Testis (tissue), 3 donors: Measurements from ENCODE around the gene CYS1. TPM values are rescaled to one million over a fixed set of nuclear protein-coding genes. Genes with fewer than 3 reads are reported as not detected.

Source experiments
- DNase-seq: peaks from one replicate; pipeline ENCODE4 v3.0.0-alpha.2; 2019
- H3K27ac ChIP-seq, 2 donors: fragments of 200-600 bp; sonication (generic); one replicate each; pipeline ENCODE4 v1.5.1; 2019
- H3K27me3 ChIP-seq: fragments of 200-600 bp; sonication (generic); one replicate; pipeline ENCODE4 v1.5.1; 2019
- H3K36me3 ChIP-seq: fragments of 200-600 bp; sonication (generic); one replicate; pipeline ENCODE4 v1.5.1; 2017; ENCODE audit warnings: low read depth; ENCODE audit errors: missing control alignments
- H3K4me1 ChIP-seq: fragments of 200-600 bp; sonication (generic); one replicate; pipeline ENCODE4 v1.5.1; 2019
- H3K4me3 ChIP-seq, 2 donors: fragments of 200-600 bp; sonication (generic); one replicate each; pipeline ENCODE4 v1.5.1; 2017 to 2019
- H3K9me3 ChIP-seq: fragments of 200-600 bp; sonication (generic); one replicate; pipeline ENCODE4 v1.5.1; 2017
- POLR2A ChIP-seq: fragments of 450-650 bp; IDR thresholded peaks from one replicate; pipeline ENCODE4 v1.6.1; 2017; ENCODE audit warnings: antibody characterized with exemption, mild to moderate bottlenecking, moderate library complexity
- WGBS, 2 donors: methylation state at CpG; one replicate each; pipeline ENCODE4 v1.1.5; 2018; 5-methylcytosine and 5-hydroxymethylcytosine counted together
- intact Hi-C: fragments of 100-400 bp; cut with DNase I; formaldehyde crosslinking; loops from one replicate; pipeline ENCODE4 v1.15.1; 2023; ENCODE audit warnings: low total_unique reads
- polyA plus RNA-seq: library from polyadenylated mRNA; stranded (reverse); fragments of 350-450 nt; fragmentation: Illumina TruSeq; extraction: RNeasy Lipid Tissue Mini Kit (QIAGEN cat#74804); gene quantifications from one replicate; pipeline ENCODE4 v1.2.3, GENCODE V29; 2014; ENCODE audit warnings: low read depth, low replicate concordance; ENCODE audit not compliant: insufficient read depth
- total RNA-seq, 2 donors: library from RNA; depleted of rRNA; stranded (reverse); fragments of >200 nt; gene quantifications; one replicate each; pipeline ENCODE4 v1.2.3, GENCODE V29; 2016
- TF ChIP-seq, protein P1 (sequence below), 3 experiments: fragments of 450-650 bp in 2 of 3; fragments of 200-600 bp in 1 of 3; sonication (generic) in 1 of 3; IDR thresholded peaks; one replicate each; pipeline ENCODE4 v1.5.1; 2016 to 2019; ENCODE audit warnings: antibody characterized with exemption in 3 of 3, mild to moderate bottlenecking in 2 of 3, moderate library complexity in 1 of 3

The CYS1 gene
- total and polyA plus RNA-seq, 3 donors from 2014 or later, result 3.7 to 5.5 (median 4.3) TPM

DNA sequence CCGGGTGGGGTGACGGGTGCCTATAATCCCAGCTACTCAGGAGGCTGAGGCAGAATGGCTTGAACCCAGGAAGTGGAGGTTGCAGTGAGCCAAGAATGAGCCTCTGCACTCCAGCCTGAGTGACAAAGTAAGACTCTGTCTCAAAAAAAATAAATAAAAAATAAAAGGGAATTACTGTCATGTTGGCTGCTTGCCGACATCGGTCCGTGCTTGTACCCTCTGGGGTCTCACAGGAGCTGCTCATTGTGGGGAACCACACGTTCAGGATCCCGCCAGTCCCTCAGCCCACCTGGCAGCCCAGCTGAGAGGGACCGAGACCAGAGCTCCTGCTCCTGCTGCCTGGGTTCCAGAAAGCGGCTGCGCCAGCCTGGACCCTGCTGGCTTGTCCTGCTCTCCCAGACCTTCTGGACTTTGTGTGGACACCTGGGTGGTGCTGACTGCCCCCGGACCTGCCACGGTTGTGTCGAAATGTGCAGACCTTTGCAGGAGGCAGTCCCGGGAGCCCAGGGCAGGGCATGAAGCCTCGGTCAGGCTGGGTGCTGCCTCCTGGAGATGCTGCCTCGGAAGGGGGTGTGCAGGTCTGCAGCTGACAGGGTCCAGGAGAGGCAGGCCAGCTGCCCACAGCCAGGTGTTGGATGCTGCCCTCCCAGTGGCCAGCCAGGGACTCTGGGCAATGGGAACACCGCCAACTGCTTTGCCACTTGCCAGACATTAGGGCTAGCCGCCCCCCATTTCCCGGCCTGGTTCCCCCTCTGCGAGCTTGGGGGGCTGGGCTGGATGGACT lies 20.5 kb downstream of the CYS1 start:
- Histone ChIP-seq H3K9me3 (no peaks in the 10 kb centered on the region), H3K4me1 (peaks cover 13% of the 10 kb centered on the region), H3K27me3 (no peaks in the 10 kb centered on the region), H3K27ac (no peak overlapping the region), H3K36me3 (no peaks in the 10 kb centered on the region), H3K4me3 (no peak overlapping the region)
- no peak for DNase-seq
- TF ChIP-seq POLR2A, result no peak
- TF ChIP-seq, protein P1, sequence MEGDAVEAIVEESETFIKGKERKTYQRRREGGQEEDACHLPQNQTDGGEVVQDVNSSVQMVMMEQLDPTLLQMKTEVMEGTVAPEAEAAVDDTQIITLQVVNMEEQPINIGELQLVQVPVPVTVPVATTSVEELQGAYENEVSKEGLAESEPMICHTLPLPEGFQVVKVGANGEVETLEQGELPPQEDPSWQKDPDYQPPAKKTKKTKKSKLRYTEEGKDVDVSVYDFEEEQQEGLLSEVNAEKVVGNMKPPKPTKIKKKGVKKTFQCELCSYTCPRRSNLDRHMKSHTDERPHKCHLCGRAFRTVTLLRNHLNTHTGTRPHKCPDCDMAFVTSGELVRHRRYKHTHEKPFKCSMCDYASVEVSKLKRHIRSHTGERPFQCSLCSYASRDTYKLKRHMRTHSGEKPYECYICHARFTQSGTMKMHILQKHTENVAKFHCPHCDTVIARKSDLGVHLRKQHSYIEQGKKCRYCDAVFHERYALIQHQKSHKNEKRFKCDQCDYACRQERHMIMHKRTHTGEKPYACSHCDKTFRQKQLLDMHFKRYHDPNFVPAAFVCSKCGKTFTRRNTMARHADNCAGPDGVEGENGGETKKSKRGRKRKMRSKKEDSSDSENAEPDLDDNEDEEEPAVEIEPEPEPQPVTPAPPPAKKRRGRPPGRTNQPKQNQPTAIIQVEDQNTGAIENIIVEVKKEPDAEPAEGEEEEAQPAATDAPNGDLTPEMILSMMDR (IDR thresholded peaks at IDR 0.05), result no peak
- intact Hi-C loops, result no loop called here
- 87 to 89% methylated on average over 7 to 20 of the region's 20 CpGs for WGBS, 2 donors

GRCh38 chr2:10059016-10059351 lies 21.2 kb downstream of the CYS1 start:
- peaks cover 13% of the 10 kb centered on the region for H3K4me1 ChIP-seq
- H3K4me3 ChIP-seq, result no peak overlapping the region
- no peak for DNase-seq
- WGBS, 2 donors, result 81 to 98% methylated on average over 9 to 17 of the region's 17 CpGs
- no peaks in the 10 kb centered on the region for H3K27me3 ChIP-seq
- intact Hi-C loops, result no loop called here
- TF ChIP-seq POLR2A, result no peak
- TF ChIP-seq, protein P1 (IDR thresholded peaks at IDR 0.05), result no peak
- H3K27ac ChIP-seq, result no peak overlapping the region
- H3K36me3 ChIP-seq, result no peaks in the 10 kb centered on the region
- H3K9me3 ChIP-seq, result no peaks in the 10 kb centered on the region

GRCh38 chr2:10058251-10059015 lies 21.8 kb downstream of the CYS1 start:
- TF ChIP-seq, protein P1 (IDR thresholded peaks at IDR 0.05), result no peak
- no peak for TF ChIP-seq POLR2A
- Histone ChIP-seq H3K9me3 (no peaks in the 10 kb centered on the region), H3K36me3 (no peaks in the 10 kb centered on the region), H3K4me1 (peaks cover 13% of the 10 kb centered on the region), H3K4me3 (no peak overlapping the region), H3K27ac (peak overlapping the region; percentile 32 to 66), H3K27me3 (no peaks in the 10 kb centered on the region)
- no peak for DNase-seq
- intact Hi-C loops, result no loop called here
- WGBS, 2 donors, result 68 to 87% methylated on average over 16 to 34 of the region's 39 CpGs

DNA sequence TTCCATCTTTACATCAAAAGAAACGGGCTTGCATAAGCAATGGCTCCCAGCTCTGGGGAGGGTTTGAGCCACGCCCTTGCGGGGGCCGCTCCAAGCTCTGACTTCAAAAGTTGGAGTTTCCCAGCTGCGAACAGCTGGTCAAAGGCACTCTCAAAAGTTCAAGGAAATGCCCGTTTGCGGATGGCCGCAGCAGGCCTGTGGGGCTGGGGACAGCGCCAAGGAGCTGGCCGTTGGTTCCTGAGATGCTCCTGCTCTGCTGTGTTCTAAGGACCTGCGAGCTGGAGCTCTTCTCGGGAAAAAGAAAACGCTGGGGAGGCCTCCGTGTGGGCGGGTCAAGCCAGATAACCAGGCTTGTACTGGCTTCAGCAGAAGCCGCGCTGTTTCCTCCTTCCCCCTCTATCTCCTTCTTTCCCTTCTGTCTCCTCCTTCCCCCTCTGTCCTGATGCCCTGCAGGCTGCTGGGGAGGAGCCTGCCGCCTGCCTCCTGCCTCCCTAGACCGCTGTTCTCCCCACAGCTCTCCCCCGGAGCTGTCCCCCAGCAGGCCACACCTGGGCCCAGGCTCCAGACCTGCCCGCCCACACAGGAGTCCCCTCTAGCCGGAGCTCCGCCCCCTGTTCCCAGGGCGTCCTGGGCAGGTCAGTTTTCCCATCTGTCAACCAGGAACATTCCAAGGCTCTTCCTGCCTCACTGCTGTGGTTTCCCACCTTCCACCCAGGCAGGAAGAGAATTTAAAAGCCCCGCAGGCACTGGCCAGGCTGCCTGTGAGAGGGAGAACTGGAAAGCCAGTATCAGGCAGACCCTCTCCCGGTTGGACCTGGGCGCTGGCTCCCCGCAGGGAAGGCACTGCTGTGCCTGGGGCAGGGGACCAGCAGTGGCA lies 22.7 kb downstream of the CYS1 start:
- Histone ChIP-seq H3K4me1 (peaks cover 13% of the 10 kb centered on the region), H3K9me3 (no peaks in the 10 kb centered on the region), H3K27me3 (no peaks in the 10 kb centered on the region), H3K27ac (peak overlapping the region; percentile 32 to 66), H3K36me3 (no peaks in the 10 kb centered on the region), H3K4me3 (no peak overlapping the region)
- intact Hi-C loops, result no loop called here
- DNase-seq, result peak; percentile 79
- TF ChIP-seq POLR2A, result no peak
- TF ChIP-seq, protein P1 (IDR thresholded peaks at IDR 0.05), result no peak
- 2 to 8% methylated on average over 25 to 28 of the region's 28 CpGs for WGBS, 2 donors
